ENCODE measurements around the gene BAAT.

- TF ChIP-seq TAF1 (IDR thresholded peaks at IDR 0.05; ENCODE audit: low read depth, low read length) (no peak), POLR2A (IDR thresholded peaks at IDR 0.05; ENCODE audit: low read depth, low read length) (no peak), POLR2AphosphoS5 (IDR thresholded peaks at IDR 0.05; ENCODE audit: low read depth, low read length) (no peak), SPI1 (IDR thresholded peaks at IDR 0.05; ENCODE audit: low read depth, low read length) (no peak), POU2F2 (IDR thresholded peaks at IDR 0.05; ENCODE audit: low read depth, low read length) (no peak), PAX5 (IDR thresholded peaks at IDR 0.05; ENCODE audit: insufficient read depth, low read length, severe bottlenecking) (no peak)
Measured at GRCh38 chr9:101417977-101418376, 33.2 kb upstream of the BAAT start.
